Measurements from ENCODE around the gene NDOR1.

DNA sequence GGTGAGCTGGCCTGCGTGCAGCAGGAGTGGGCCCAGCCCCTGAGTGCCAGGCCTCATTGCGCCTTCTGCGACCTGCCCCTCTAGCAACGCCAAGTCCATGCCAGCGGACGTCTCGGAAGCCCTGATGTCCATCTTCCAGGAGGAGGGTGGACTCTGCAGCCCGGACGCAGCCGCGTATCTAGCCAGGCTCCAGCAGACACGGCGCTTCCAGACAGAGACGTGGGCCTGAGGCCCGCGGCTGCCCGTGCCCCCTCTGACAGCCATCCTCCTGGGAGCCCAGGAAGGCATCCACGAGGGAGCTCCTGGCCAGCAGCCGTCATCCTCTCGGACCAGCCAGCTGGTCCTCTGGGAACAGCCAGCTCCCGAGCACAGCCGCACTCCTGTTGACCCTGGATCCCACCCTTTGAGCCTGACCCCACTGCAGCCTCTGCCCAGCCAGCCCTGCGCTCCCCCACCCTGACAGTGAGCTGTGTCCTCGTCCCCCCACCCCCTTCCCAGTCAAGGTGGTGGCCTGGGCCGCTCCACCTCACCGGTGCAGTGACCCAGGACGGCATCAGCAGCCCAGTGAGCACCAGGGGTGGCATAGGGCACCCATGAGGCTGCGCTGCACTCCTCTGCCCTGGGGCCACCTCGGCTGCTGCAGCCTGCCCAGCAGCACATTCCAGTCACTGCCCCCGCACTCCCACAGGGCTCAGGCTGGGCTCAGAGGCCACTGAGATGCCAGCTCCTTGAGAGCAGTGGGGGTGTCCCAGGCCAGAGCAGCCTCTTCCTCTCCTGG is 10.9 kb downstream of the NDOR1 start:
- TF ChIP-seq, protein P1, sequence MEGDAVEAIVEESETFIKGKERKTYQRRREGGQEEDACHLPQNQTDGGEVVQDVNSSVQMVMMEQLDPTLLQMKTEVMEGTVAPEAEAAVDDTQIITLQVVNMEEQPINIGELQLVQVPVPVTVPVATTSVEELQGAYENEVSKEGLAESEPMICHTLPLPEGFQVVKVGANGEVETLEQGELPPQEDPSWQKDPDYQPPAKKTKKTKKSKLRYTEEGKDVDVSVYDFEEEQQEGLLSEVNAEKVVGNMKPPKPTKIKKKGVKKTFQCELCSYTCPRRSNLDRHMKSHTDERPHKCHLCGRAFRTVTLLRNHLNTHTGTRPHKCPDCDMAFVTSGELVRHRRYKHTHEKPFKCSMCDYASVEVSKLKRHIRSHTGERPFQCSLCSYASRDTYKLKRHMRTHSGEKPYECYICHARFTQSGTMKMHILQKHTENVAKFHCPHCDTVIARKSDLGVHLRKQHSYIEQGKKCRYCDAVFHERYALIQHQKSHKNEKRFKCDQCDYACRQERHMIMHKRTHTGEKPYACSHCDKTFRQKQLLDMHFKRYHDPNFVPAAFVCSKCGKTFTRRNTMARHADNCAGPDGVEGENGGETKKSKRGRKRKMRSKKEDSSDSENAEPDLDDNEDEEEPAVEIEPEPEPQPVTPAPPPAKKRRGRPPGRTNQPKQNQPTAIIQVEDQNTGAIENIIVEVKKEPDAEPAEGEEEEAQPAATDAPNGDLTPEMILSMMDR (IDR thresholded peaks at IDR 0.05) = no peak
- TF ChIP-seq POLR2A (IDR thresholded peaks at IDR 0.05) = no peak
